Erythroblast (primary cell): Measurements from ENCODE around the gene CDK5R1.

Experiments
- GATA1 ChIP-seq: IDR thresholded peaks from 2 replicates; pipeline ENCODE4 v1.6.1; 2011; ENCODE audit warnings: low read depth, mild to moderate bottlenecking, control low read depth, low read length, moderate library complexity
- POLR2A ChIP-seq: IDR thresholded peaks from 2 replicates; pipeline ENCODE4 v1.6.1; 2011; ENCODE audit warnings: mild to moderate bottlenecking, low read length

DNA sequence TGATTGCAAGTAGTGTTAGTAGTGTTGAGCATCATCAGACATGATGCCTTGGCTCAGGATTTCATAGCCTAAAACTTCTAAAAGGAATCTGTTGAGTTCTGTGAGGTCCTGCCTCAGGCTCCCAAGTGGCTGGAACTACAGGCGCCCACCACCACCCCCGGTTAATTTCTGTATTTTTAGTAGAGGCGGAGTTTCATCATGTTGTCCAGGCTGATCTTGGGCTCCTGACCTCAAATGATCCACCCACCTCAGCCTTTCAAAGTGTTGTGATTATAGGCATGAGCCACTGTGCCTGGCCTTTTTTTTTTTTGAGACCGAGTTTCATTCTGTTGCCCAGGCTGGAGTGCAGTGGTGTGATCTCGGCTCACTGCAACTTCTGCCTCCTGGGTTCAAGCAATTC lies 36.8 kb upstream of the CDK5R1 start:
- no peak for TF ChIP-seq POLR2A
- TF ChIP-seq GATA1 = no peak
